Thyroid gland (tissue), 4 donors: ENCODE results near the gene FBXO5.

Experiments
- CTCF ChIP-seq, 6 experiments: fragments of 200-600 bp in 3 of 6; fragments of 450-650 bp in 3 of 6; sonication (generic) in 3 of 6; IDR thresholded peaks; one replicate each; pipeline ENCODE4 v1.5.1; 2016 to 2019; ENCODE audit warnings: antibody characterized with exemption in 6 of 6, mild to moderate bottlenecking in 2 of 6, inconsistent platforms in 1 of 6, moderate library complexity in 1 of 6
- POLR2A ChIP-seq, 2 donors: fragments of 450-650 bp; IDR thresholded peaks; one replicate each; pipeline ENCODE4 v1.6.1; 2017; ENCODE audit warnings: antibody characterized with exemption in 2 of 2, mild to moderate bottlenecking in 2 of 2, moderate library complexity in 1 of 2

GRCh38 chr6:152969688-152970418 is 13.0 kb downstream of the FBXO5 start:
- no peak for TF ChIP-seq CTCF (IDR thresholded peaks at IDR 0.05)
- no peak for TF ChIP-seq POLR2A (IDR thresholded peaks at IDR 0.05)
